GM11168 (cell line): Measurements from ENCODE around the gene JAZF1.

Source experiments
- in situ Hi-C: fragments of 300-500 bp; cut with MboI; formaldehyde crosslinking; loops from one replicate; pipeline ENCODE4 v1.12.0; 2022; ENCODE audit warnings: low sequenced_read_pairs; ENCODE audit not compliant: unreplicated experiment

The JAZF1 gene

DNA sequence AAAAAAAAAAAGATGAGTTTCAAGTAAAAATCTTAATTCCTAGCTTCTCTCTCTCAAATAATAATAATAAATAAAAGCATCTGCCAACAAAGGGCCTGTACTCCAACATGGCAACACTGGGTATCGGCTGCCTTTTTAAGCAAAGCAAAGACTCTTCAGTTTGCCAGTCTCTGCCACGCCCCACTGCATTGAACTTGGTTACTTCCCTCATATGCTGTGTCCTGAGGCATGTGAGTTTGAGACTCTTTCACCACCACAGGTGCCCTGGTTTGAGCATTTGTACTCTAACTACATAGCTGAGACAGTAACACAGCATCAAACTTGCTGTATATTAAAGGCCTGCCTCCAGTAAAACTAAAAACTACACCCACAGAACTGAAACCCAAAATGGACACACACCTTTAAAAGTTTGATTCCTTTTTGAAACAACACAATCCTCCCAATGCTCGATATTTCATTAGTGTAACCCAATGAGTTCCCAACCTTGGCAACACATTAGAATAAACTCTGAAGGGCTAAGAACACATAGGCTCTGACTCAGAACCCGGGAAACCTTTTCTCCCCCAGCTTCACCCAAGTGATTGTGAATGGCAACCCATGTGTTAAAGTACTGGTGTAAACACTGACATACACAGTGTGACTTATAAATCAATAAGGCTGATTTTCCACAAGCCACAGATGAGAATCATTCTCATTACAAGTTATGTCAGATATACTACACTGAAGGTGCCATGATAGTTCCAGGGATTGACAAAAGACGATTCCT is 12.0 kb downstream of the JAZF1 start:
- in situ Hi-C loops = no loop called here

DNA sequence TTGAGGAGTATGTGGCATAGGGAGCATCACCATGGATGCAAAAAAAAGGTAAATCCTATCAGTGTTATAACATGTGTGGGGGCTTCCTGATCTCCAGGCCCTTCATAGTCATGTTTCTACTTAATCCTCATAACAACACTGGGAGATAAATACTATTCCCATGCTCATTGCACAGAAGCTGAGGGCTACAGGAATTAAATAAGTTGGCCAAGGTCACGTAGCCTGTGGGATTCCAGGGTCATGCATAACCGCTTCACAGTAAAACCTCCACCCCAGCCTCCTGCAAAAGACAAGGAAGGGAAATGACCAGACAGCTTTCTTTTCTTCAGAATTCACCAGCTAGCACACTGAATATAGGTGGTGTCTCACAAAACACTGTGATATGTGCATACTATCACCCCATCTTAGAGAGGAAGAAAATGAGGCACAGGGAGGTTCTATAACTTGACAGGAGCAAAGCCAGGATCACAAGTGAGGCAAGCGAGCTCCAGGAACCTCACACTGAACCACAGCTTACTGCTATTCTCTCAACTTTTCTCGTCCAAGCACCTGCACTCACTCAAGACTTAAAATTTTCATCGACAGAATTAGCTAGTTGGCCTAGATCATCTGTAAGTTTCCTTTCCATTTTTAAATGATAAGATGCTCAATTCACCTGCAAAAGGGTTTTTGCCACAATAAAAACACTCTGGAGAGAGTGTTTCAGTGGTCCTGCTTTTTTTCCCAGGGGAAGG is 13.4 kb downstream of the JAZF1 start:
- in situ Hi-C loops = no loop called here

- in situ Hi-C loops = no loop called here
Measured at GRCh38 chr7:28165961-28166955, 14.3 kb downstream of the JAZF1 start.

DNA sequence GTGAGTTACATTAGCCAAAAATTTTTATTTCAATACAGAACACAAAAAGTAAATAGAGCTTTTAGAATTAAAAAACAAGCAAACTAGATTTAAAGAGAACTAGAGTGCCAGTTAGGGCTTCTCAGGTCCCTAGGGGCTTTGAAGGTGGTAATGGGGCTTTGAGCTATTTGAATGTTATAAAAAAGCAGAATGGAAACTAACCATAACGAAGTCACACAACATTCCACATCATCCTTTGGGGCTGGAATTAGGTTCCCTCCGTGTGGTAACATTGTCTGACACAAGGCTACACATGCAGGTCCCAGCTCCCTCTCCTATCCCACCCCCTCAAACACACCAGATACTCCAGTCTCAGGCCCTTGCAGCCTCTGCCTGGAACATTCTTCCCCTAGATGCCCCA is 15.3 kb downstream of the JAZF1 start:
- in situ Hi-C loops = no loop called here

- in situ Hi-C loops = no loop called here
Measured at GRCh38 chr7:28163949-28164348, 16.6 kb downstream of the JAZF1 start.

DNA sequence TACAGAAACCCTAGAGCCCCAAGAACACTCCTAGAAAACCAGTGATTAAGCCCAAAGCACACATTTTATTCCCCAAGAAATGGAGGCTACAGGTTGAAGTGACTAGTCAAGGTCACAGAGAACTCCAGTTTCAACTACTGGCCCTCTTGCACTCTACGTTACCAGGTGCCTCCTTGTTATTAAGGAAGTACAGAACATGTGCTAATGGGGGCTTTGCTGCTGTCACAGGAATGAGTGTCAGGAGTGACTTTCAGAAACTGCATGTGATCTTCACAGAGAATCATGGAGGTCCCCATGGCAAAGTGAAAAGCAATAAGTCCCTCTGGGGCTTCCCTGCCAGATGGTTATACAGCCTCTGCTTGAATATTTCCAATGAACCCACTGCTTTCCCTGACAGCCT is 19.3 kb downstream of the JAZF1 start:
- in situ Hi-C loops = no loop called here

GRCh38 chr7:28160551-28160991 is 20.0 kb downstream of the JAZF1 start:
- in situ Hi-C loops = no loop called here

DNA sequence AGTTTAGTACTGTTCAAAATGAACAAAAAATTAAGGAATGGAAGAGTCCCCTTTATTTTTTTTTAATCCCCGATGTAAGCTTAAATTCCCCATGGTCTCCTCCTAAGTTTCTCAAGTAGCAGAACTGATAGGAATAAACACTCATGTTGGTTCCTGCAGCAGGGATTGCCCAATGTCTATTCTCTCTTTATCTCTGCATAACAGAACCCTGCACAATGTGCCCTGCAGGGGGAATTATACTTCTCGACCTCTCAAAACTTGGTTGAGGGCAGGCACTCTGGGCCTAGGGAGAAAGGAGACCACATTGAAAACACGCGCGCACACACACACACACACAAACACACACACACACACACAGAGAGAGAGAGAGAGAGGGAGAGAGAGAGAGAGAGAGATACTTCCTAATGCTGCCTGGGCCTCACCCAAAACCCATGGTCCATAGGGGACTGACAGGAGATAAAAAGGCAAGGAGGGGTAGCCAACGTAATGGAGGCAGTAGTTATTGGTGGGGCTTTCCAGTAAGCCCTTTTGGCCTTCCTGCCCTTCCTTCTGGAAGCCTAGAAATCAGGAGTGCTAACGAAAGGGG is 22.7 kb downstream of the JAZF1 start:
- in situ Hi-C loops = no loop called here

DNA sequence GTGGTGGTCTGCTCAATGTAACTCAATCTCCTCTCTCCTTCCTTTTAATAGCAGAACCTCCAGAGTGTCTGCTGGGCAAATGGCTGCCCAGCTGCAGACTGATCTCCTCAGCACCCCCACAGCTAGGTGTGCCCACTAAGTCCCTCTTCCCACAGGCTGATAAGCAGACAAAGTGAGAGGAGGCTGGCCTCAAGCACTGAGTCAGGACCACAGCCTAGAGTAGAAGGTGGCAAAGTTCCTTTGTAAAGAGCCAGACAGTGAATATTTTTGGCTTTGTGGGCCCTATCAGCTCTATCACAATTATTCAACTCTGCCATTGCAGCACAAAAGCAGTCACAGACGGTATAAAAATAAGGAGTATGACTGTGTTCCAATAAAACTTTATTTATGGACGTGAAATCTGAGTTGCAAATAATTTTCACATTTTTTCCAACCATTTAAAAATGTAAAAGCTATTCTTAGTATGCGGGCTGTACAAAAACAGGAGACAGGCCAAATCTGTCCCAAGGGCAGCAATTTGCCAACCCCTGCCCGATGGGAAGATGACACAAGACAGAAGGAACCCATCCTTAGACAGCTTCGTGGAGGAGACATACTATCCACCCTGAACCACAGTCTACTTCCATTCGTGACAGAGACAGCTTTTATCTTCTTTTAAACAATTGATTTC is 23.4 kb downstream of the JAZF1 start:
- in situ Hi-C loops = no loop called here

- in situ Hi-C loops = no loop called here
Measured at GRCh38 chr7:28156401-28156800, 24.2 kb downstream of the JAZF1 start.

DNA sequence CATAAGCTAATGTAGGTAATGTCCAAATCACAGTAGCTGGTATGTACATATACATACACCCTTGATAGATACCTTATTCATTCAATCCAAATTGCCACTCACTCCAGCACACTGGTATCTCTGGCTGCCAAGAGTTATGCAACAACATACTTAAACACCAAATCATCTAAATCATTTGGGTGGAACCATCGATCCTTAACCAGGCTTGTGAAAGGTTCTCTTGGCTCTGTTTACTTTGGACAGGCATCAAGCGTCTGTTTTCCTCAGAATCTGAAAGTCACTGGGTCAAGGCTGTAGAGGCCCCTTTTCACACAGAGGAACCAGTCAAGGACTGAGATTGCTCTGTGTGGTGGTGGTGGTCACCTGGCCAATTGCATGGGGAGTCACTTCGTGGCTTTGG is 24.6 kb downstream of the JAZF1 start:
- in situ Hi-C loops = no loop called here

DNA sequence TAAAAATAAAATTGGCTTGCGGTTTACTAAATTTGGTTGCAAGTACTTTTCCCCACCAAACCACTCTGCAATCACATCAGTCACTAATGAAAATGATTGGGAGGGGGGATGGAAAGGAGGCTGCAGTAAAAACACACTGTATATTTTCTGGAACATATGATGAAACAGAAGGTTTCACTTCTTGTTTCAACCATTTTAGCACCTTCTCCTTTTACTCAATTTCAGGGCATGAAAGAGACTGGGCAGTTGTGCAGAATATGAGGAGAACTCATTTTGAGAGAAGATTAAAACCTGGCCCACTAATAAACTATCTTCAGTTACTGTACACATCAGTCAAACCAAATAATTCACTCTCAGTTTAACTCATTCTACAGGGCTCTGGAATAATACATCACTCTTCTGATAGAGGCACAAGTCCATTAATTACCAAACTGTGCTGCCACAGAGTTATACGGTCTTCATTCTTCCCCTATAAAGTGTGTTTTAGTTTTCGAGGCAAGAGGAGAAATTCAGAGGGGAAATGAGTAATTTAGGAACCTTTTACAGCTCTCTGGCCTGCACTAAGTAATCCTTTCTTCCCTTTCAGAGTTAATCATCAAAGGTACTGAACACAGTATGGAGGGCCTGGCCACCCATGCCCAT is 25.5 kb downstream of the JAZF1 start:
- in situ Hi-C loops = no loop called here

DNA sequence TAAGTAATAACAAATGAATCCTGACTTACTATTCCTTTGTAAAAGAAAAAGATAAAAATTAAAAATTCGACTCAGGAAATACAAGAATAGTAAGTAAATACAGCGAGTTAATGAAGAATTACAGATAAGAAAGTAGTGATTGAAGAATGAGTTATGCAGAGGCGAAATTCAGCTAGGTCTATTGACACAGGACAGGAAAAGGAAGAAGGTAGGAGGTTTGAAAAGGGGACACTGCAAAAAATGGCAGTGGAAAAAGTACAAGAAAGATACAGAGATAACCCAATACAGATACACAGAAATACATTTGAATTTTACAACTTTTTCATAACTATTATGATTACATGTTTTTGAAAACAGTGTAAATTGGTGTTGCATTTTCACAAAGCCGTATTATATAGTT is 28.0 kb downstream of the JAZF1 start:
- in situ Hi-C loops = no loop called here

GRCh38 chr7:28151965-28152364 is 28.6 kb downstream of the JAZF1 start:
- in situ Hi-C loops = no loop called here

DNA sequence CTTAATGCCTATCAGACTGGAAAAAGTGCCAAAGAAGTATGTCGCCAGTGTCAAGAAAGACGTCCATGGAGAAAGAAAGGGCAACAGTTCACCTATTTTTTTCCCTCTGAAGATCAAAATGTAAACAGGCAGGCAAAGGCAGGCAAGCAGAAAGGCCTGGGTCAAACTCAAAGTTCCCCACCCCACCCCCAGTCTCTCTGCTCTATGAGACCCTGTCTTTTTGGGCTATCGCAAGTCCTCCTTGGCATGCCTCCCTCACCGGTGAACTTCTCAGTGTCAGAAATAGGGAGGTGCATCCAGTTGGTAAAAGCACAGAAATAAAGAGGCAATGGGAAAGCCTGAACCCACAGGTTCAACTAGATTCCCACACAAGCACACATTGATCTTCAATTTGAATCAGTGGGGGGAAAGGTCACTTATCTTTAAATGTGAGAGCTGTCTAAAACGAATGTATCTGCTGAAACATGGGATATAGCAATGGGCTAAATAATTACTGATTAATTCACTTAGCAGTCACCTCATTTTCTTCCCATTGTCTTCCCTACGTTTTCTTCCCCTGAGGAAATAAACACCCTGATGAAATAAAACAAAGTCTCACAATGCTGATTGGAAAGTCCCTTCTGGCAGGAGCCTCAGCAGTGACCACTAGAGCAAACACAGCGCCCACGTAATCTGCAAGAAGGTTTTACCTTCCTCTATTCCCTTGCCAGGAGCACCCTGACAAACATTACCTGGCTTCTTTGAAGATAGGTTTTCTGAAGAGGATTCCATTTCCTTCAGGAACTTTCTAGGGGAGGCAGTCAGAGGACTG is 31.1 kb downstream of the JAZF1 start:
- in situ Hi-C loops = no loop called here

DNA sequence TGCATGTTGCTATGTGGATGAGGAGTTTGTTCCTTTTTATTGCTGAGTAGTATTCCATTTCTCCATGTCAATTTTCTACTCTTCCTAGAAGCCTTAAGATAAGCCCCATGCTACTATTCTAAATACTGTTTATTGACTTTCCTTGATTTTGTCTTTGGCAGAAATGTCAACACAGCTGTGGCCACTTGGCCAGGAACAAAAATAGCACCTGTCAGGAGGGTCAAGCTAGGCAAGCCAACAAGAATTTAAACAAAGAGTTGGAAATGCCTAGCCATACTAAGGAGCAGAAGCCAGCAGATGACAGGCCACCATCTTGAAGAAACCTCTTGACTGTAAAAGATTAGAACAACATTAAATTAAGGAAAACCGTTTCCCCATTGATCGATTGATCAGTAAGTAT is 34.7 kb downstream of the JAZF1 start:
- in situ Hi-C loops = no loop called here

GRCh38 chr7:28145090-28145626 is 35.4 kb downstream of the JAZF1 start:
- in situ Hi-C loops = no loop called here

DNA sequence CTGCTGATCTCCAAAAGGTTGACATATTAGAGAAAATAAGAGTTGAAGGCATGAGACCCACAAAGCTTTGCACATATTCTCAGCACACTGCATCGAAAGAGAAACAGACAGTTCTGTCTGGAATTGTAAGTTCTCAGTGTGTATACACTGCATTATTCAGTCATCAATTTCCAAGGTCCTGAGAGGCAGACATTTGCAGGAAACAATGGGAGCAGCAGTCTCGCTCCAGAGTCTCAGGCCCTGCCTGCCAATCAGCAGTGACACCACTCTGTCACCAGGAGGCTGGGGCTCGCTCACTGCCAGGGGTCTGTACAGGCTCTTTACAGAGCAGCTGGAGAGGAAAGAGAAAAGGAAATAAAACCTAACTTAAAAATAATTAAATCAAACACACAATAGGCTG is 36.3 kb downstream of the JAZF1 start:
- in situ Hi-C loops = no loop called here
